Measurements from ENCODE around the gene HMCN1.

HMCN1 gene

GRCh38 chr1:185837711-185838110 is 103.5 kb downstream of the HMCN1 start:
- no peak overlapping the region for H3K4me3 ChIP-seq (ENCODE audit: low read depth, low read length)
- TF ChIP-seq CTCF (IDR thresholded peaks at IDR 0.05; ENCODE audit: insufficient read depth, low read length, missing control alignments), result no peak
- ChIA-PET POLR2A (no interaction called here), CTCF (interaction anchor here (0.7 kb wide), 1 partner anchor 25 kb away, joined by 3 read pairs; no protein-coding TSS in a partner anchor)
- DNase-seq (ENCODE audit: low read depth, low spot score), result no peak

- TF ChIP-seq CTCF (IDR thresholded peaks at IDR 0.05; ENCODE audit: insufficient read depth, low read length, missing control alignments), result no peak
- ChIA-PET POLR2A (no interaction called here), CTCF (no interaction called here)
- no peak overlapping the region for H3K4me3 ChIP-seq (ENCODE audit: low read depth, low read length)
- no peak for DNase-seq (ENCODE audit: low read depth, low spot score)
Observed at GRCh38 chr1:185838111-185838510, 103.9 kb downstream of the HMCN1 start.

- TF ChIP-seq CTCF (IDR thresholded peaks at IDR 0.05; ENCODE audit: insufficient read depth, low read length, missing control alignments), result no peak
- ChIA-PET CTCF (interaction anchor here (0.8 to 1.0 kb wide), 2 partner anchors 11 to 128 kb away, joined by 3 read pairs; no protein-coding TSS in a partner anchor), POLR2A (no interaction called here)
- H3K4me3 ChIP-seq (ENCODE audit: low read depth, low read length), result no peak overlapping the region
- no peak for DNase-seq (ENCODE audit: low read depth, low spot score)
Observed at GRCh38 chr1:185840880-185841279, 106.7 kb downstream of the HMCN1 start.

- no peak overlapping the region for H3K4me3 ChIP-seq (ENCODE audit: low read depth, low read length)
- TF ChIP-seq CTCF (IDR thresholded peaks at IDR 0.05; ENCODE audit: insufficient read depth, low read length, missing control alignments), result no peak
- ChIA-PET POLR2A (no interaction called here), CTCF (interaction anchor here (1.2 kb wide), 1 partner anchor 26 kb away, joined by 4 read pairs; no protein-coding TSS in a partner anchor)
- no peak for DNase-seq (ENCODE audit: low read depth, low spot score)
Observed at GRCh38 chr1:185843297-185843869, 109.2 kb downstream of the HMCN1 start.

- no peak for TF ChIP-seq CTCF (IDR thresholded peaks at IDR 0.05; ENCODE audit: insufficient read depth, low read length, missing control alignments)
- POLR2A ChIA-PET, result no interaction called here
- DNase-seq (ENCODE audit: low read depth, low spot score), result no peak
- no peak overlapping the region for H3K4me3 ChIP-seq (ENCODE audit: low read depth, low read length)
- CTCF ChIA-PET, result interaction anchor here (1.2 kb wide), 1 partner anchor 123 kb away, joined by 3 read pairs; no protein-coding TSS in a partner anchor
Observed at GRCh38 chr1:185843986-185844385, 109.8 kb downstream of the HMCN1 start.

- CTCF ChIA-PET, result no interaction called here
- POLR2A ChIA-PET, result no interaction called here
- no peak for DNase-seq (ENCODE audit: low read depth, low spot score)
- TF ChIP-seq CTCF (IDR thresholded peaks at IDR 0.05; ENCODE audit: insufficient read depth, low read length, missing control alignments), result no peak
- no peak overlapping the region for H3K4me3 ChIP-seq (ENCODE audit: low read depth, low read length)
Observed at GRCh38 chr1:185846672-185847444, 112.7 kb downstream of the HMCN1 start.
